Heart right ventricle (tissue), 16 donors: ENCODE measurements around the gene SMURF1. TPM values are rescaled to one million over a fixed set of nuclear protein-coding genes. Genes with fewer than 3 reads are reported as not detected.

ENCODE experiments used
- ATAC-seq, 8 donors: fragments of 200-7000 bp; cut with Tn5 transposase; one replicate each; pipeline ENCODE4 v1.9.1; 2020; ENCODE audit warnings: mild to moderate bottlenecking in 8 of 8, moderate library complexity in 8 of 8, moderate number of reproducible peaks in 1 of 8
- DNase-seq, 2 donors: peaks; one replicate each; pipeline ENCODE4 v3.0.0-alpha.2; 2020
- H3K27ac ChIP-seq, 10 donors: fragments of 200-600 bp; sonication (generic) in 2 of 10; one replicate each; pipeline versions ENCODE4 v1.5.0 to v1.8.0; 2020 to 2022; ENCODE audit warnings: mild to moderate bottlenecking in 3 of 10
- H3K27me3 ChIP-seq, 7 donors: fragments of 200-600 bp; one replicate each; pipeline ENCODE4 v1.8.0; 2021 to 2022; ENCODE audit warnings: mild to moderate bottlenecking in 2 of 7
- H3K36me3 ChIP-seq, 9 donors: fragments of 200-600 bp; sonication (generic) in 1 of 9; one replicate each; pipeline versions ENCODE4 v1.5.0 to v1.8.0; 2020 to 2022; ENCODE audit warnings: mild to moderate bottlenecking in 2 of 9
- H3K4me1 ChIP-seq, 9 donors: fragments of 200-600 bp; sonication (generic) in 1 of 9; one replicate each; pipeline versions ENCODE4 v1.5.0 to v1.8.0; 2020 to 2022; ENCODE audit warnings: mild to moderate bottlenecking in 4 of 9
- H3K4me3 ChIP-seq, 10 donors: fragments of 200-600 bp; sonication (generic) in 2 of 10; one replicate each; pipeline versions ENCODE4 v1.5.0 to v1.8.0; 2020 to 2022; ENCODE audit warnings: mild to moderate bottlenecking in 7 of 10, moderate library complexity in 2 of 10
- H3K9me3 ChIP-seq, 11 donors: fragments of 200-600 bp in 10 of 11; sonication (generic) in 2 of 11; one replicate each; pipeline versions ENCODE4 v1.5.0 to v1.8.0; 2013 to 2022; ENCODE audit warnings: mild to moderate bottlenecking in 2 of 11, control low read depth in 1 of 11, moderate library complexity in 1 of 11
- CTCF ChIP-seq, 9 donors: fragments of 200-600 bp; sonication (generic) in 2 of 9; IDR thresholded peaks; one replicate each; pipeline versions ENCODE4 v1.5.0 to v1.8.0; 2021 to 2022; ENCODE audit warnings: antibody characterized with exemption in 9 of 9, mild to moderate bottlenecking in 5 of 9, moderate library complexity in 1 of 9
- WGBS, 2 donors: extraction: QIAGEN DNeasy Blood & Tissue Kit; methylation state at CpG; one replicate each; pipeline ENCODE4 v1.1.7; 2013; ENCODE audit warnings: inconsistent platforms in 1 of 2; 5-methylcytosine and 5-hydroxymethylcytosine counted together
- intact Hi-C, 10 donors: fragments of 100-400 bp; cut with DNase I; formaldehyde crosslinking; loops; one replicate each; pipeline versions ENCODE4 v1.11.1 to v1.14.2; 2022
- polyA plus RNA-seq, 2 donors: library from polyadenylated mRNA; stranded (reverse); fragments of 200-250 nt; gene quantifications; one replicate each; pipeline ENCODE4 v1.2.3, GENCODE V29; 2013
- total RNA-seq, 10 donors: library from RNA; stranded (reverse); fragmentation: NEBNext Ultra II Directional in 3 of 10; extraction: Animal tissue kit (Norgen Biotek cat#: 25700) in 3 of 10; gene quantifications; one replicate each; pipeline versions ENCODE4 v1.2.1 to v1.2.4, GENCODE V29; 2021 to 2023
- donor health status: Arrhythmogenic right ventricular cardiomyopathy.
- donor health status: ischemic (EF 13 %, LVEDD 7.1; RV severe dilation, severe dysfunction).
- donor health status: healthy with polysubstance abuse.
- donor health status: DM: no; HTN: yes; CAD: no.
- donor health status: DM: no; HTN: no; CAD: no.
- donor health status: ischemic (EF 25% LVEDD 6.9; RV normal size, moderate dysfunction).
- donor health status: ischemic (EF 25% LVEDD 5.7; RV mildly dilated, moderate dysfunction).
- donor health status: healthy.
- donor health status: DM: yes; HTN: yes; CAD: no.
- donor health status: Ischemic cardiomyopathy.
- donor health status: ischemic (EF 35%, LVEDD 5.7; RV mildly dilated, moderate dysfunction).
- donor health status: nonischemic (EF 11% LVEDD 7.7; RV severe dilation, severe dysfunction).
- donor health status: DM: yes; HTN: yes; CAD: no.
- donor health status: PGD.
- donor health status: ischemic (EF 29% LVEDD 5.4; RV normal size, mild dysfunction).
- donor health status: nonischemic (EF 23%, LVEDD 6.1; RV moderate dilation, normal function).

The SMURF1 gene
- total and polyA plus RNA-seq, 12 donors: 4.2 to 14.7 (median 10.8) TPM

- Histone ChIP-seq H3K27me3 (no peaks in the 10 kb centered on the region), H3K36me3 (peaks cover 3 to 100% (median 87%) of the 10 kb centered on the region in 9 donors), H3K27ac (no peak overlapping the region), H3K9me3 (no peaks in the 10 kb centered on the region), H3K4me1 (no peaks in the 10 kb centered on the region), H3K4me3 (no peak overlapping the region)
- ATAC-seq (no peak), DNase-seq (no peak)
- 92 to 93% methylated on average over 9 of the region's 9 CpGs for WGBS, 2 donors
- no peak for TF ChIP-seq CTCF (IDR thresholded peaks at IDR 0.05)
- intact Hi-C loops: no loop called here
Observed at GRCh38 chr7:99010281-99010680, 133.6 kb downstream of the SMURF1 start.

- H3K36me3 ChIP-seq: peaks cover 5 to 100% (median 89%) of the 10 kb centered on the region in 9 donors
- no peak for DNase-seq
- no peak overlapping the region for H3K4me3 ChIP-seq
- intact Hi-C loops: no loop called here
- WGBS, 2 donors: 91 to 93% methylated on average over 11 of the region's 11 CpGs
- no peaks in the 10 kb centered on the region for H3K27me3 ChIP-seq
- H3K27ac ChIP-seq: no peak overlapping the region
- ATAC-seq: no peak
- H3K4me1 ChIP-seq: no peaks in the 10 kb centered on the region
- no peaks in the 10 kb centered on the region for H3K9me3 ChIP-seq
- TF ChIP-seq CTCF (IDR thresholded peaks at IDR 0.05): no peak
Observed at GRCh38 chr7:99008921-99009530, 134.9 kb downstream of the SMURF1 start.

- Histone ChIP-seq H3K9me3 (no peaks in the 10 kb centered on the region), H3K27me3 (no peaks in the 10 kb centered on the region), H3K36me3 (peaks cover 1 to 100% (median 90%) of the 10 kb centered on the region in 9 donors), H3K4me1 (no peaks in the 10 kb centered on the region), H3K27ac (no peak overlapping the region), H3K4me3 (no peak overlapping the region)
- DNase-seq (no peak), ATAC-seq (peak in 1 of 8 donors; percentile 35)
- intact Hi-C loops: no loop called here
- 95 to 96% methylated on average over 23 of the region's 23 CpGs for WGBS, 2 donors
- TF ChIP-seq CTCF (IDR thresholded peaks at IDR 0.05): no peak
Observed at GRCh38 chr7:99008181-99008631, 135.7 kb downstream of the SMURF1 start.

- ATAC-seq: no peak
- Histone ChIP-seq H3K27me3 (no peaks in the 10 kb centered on the region), H3K4me1 (peaks cover 0 to 4% (median 0%) of the 10 kb centered on the region in 9 donors), H3K9me3 (no peaks in the 10 kb centered on the region), H3K36me3 (peaks cover 0 to 100% (median 85%) of the 10 kb centered on the region in 9 donors), H3K27ac (no peak overlapping the region), H3K4me3 (no peak overlapping the region)
- intact Hi-C loops: no loop called here
- TF ChIP-seq CTCF (IDR thresholded peaks at IDR 0.05): no peak
- no peak for DNase-seq
- 95% methylated on average over 11 of the region's 11 CpGs for WGBS, 2 donors
Observed at GRCh38 chr7:99006739-99007424, 137.0 kb downstream of the SMURF1 start.
